OCI-LY1 (cell line): ENCODE data around the gene TMCO2.

Experiments
- H2AFZ ChIP-seq: fragments of 200-600 bp; sonication (generic), shearing (Covaris generic); 2 replicates; pipeline ENCODE4 v1.6.0; 2014; ENCODE audit warnings: antibody characterized with exemption, mild to moderate bottlenecking, low read length
- H3F3A ChIP-seq: fragments of 200-600 bp; sonication (generic), shearing (Covaris generic); 2 replicates; pipeline ENCODE4 v1.6.0; 2014; ENCODE audit warnings: mild to moderate bottlenecking, antibody characterized with exemption, low read length, moderate library complexity; ENCODE audit not compliant: insufficient read depth
- H3K27ac ChIP-seq: fragments of 200-600 bp; sonication (generic); 2 replicates; pipeline ENCODE4 v1.5.1; 2014; ENCODE audit warnings: low read length, mixed run types, mild to moderate bottlenecking, low read depth; ENCODE audit not compliant: poor library complexity, severe bottlenecking
- H3K27me3 ChIP-seq: fragments of 200-600 bp; sonication (generic); 2 replicates; pipeline ENCODE4 v1.6.0; 2014; ENCODE audit warnings: antibody characterized with exemption, mild to moderate bottlenecking, low read length, moderate library complexity; ENCODE audit not compliant: insufficient read depth
- H3K36me3 ChIP-seq: fragments of 200-600 bp; sonication (generic); 2 replicates; pipeline ENCODE4 v1.6.1; 2014; ENCODE audit warnings: mild to moderate bottlenecking, antibody characterized with exemption, low read length, moderate library complexity, mixed read lengths; ENCODE audit not compliant: insufficient read depth
- H3K4me1 ChIP-seq: fragments of 200-600 bp; sonication (generic); 2 replicates; pipeline ENCODE4 v1.5.1; 2014; ENCODE audit warnings: mild to moderate bottlenecking, low read length, moderate library complexity; ENCODE audit not compliant: insufficient read depth, severe bottlenecking
- H3K4me2 ChIP-seq: fragments of 200-600 bp; sonication (generic), shearing (Covaris generic); 2 replicates; pipeline ENCODE4 v1.6.1; 2014; ENCODE audit warnings: low read length
- H3K4me3 ChIP-seq: fragments of 200-600 bp; sonication (generic); 2 replicates; pipeline ENCODE4 v1.5.1; 2014; ENCODE audit warnings: low read length, low read depth, mild to moderate bottlenecking, mixed read lengths; ENCODE audit not compliant: poor library complexity, severe bottlenecking
- H3K79me2 ChIP-seq: fragments of 200-600 bp; shearing (Covaris generic); 2 replicates; pipeline ENCODE4 v1.6.1; 2016; ENCODE audit warnings: mixed run types, low read length, mixed read lengths; ENCODE audit not compliant: insufficient read depth
- H3K9ac ChIP-seq: fragments of 200-600 bp; sonication (generic), shearing (Covaris generic); 2 replicates; pipeline ENCODE4 v1.6.1; 2014; ENCODE audit warnings: mild to moderate bottlenecking, low read length, mixed read lengths
- H3K9me2 ChIP-seq: fragments of 200-600 bp; sonication (generic), shearing (Covaris generic); 2 replicates; pipeline ENCODE4 v1.6.1; 2014; ENCODE audit warnings: low read depth, mild to moderate bottlenecking, low read length, mixed read lengths
- H3K9me3 ChIP-seq: fragments of 200-600 bp; shearing (Covaris generic); 2 replicates; pipeline ENCODE4 v1.6.1; 2014; ENCODE audit warnings: low read length, mixed read lengths
- H4K20me1 ChIP-seq: fragments of 200-600 bp; sonication (generic), shearing (Covaris generic); 2 replicates; pipeline ENCODE4 v1.6.0; 2016; ENCODE audit warnings: mild to moderate bottlenecking, low read length; ENCODE audit not compliant: insufficient read depth
- CTCF ChIP-seq: fragments of 200-600 bp; sonication (generic), shearing (Covaris generic); IDR thresholded peaks from 2 replicates; pipeline ENCODE4 v1.5.1; 2017; ENCODE audit warnings: mild to moderate bottlenecking, antibody characterized with exemption, low read length, moderate library complexity, mixed read lengths
- EZH2 ChIP-seq: fragments of 200-600 bp; sonication (generic), shearing (Covaris generic); IDR thresholded peaks from 2 replicates; pipeline ENCODE4 v1.8.0; 2017; ENCODE audit warnings: borderline replicate concordance, mixed run types, mild to moderate bottlenecking, antibody characterized with exemption, low read length, moderate library complexity, mixed read lengths

TMCO2 gene

DNA sequence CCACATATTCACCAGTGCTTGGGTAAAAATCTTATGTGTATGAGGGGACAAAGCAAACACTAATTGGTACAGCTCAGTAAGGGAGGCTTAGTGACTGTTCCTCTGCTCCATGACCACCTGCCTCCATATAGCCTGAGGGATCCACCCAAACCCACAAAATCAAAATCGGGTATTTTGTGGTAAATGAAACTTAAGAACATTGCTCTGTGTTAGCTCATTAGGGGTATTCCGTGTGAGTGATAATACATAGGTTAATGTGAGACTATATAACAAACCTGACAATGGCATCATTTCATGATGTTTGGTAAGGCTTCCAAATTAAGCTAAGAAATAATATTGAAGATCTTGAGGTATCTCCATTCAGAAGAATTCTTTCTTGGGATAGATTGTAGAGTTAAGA, 43.6 kb downstream of the TMCO2 start:
- Histone ChIP-seq H3K79me2 (no peaks in the 10 kb centered on the region), H3K4me3 (no peak overlapping the region), H3K4me2 (no peak overlapping the region), H3K9me3 (no peaks in the 10 kb centered on the region), H3K9ac (no peak overlapping the region), H4K20me1 (no peaks in the 10 kb centered on the region), H3K27me3 (no peaks in the 10 kb centered on the region), H3K4me1 (no peaks in the 10 kb centered on the region), H3K9me2 (no peaks in the 10 kb centered on the region), H3K27ac (no peak overlapping the region), H3F3A (no peaks in the 10 kb centered on the region), H3K36me3 (peaks cover 64% of the 10 kb centered on the region), H2AFZ (no peak overlapping the region)
- TF ChIP-seq CTCF (no peak), EZH2 (no peak)

GRCh38 chr1:40299366-40300248, 51.9 kb downstream of the TMCO2 start:
- Histone ChIP-seq H3K9me3 (no peaks in the 10 kb centered on the region), H3K36me3 (no peaks in the 10 kb centered on the region), H3K9me2 (no peaks in the 10 kb centered on the region), H3K4me3 (no peak overlapping the region), H3K4me2 (no peak overlapping the region), H3K9ac (no peak overlapping the region), H3K4me1 (no peaks in the 10 kb centered on the region), H4K20me1 (no peaks in the 10 kb centered on the region), H3F3A (no peaks in the 10 kb centered on the region), H3K27me3 (no peaks in the 10 kb centered on the region), H3K79me2 (no peaks in the 10 kb centered on the region), H2AFZ (no peak overlapping the region), H3K27ac (no peak overlapping the region)
- TF ChIP-seq EZH2 = no peak
- no peak for TF ChIP-seq CTCF

DNA sequence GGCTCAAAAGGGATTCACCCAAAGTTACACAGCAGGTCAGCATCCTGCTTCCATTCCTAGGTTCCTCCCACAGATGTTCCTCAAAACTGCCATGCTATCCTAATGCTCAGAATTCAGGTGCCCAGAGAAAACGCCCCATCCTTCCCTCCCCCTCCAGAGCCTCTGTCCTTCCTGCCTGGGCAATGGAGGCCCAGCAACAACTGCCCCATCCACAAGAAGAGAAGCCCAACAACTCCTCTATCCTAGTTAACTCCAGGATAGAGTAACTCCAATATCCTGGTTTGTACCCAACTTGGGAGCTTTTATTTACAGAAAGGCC, 52.5 kb downstream of the TMCO2 start:
- no peak overlapping the region for H3K27ac ChIP-seq
- no peaks in the 10 kb centered on the region for H3K9me3 ChIP-seq
- no peaks in the 10 kb centered on the region for H3K27me3 ChIP-seq
- H3K4me3 ChIP-seq = no peak overlapping the region
- no peak overlapping the region for H2AFZ ChIP-seq
- H3K9ac ChIP-seq = no peak overlapping the region
- no peaks in the 10 kb centered on the region for H3K9me2 ChIP-seq
- TF ChIP-seq EZH2 = no peak
- TF ChIP-seq CTCF = no peak
- no peak overlapping the region for H3K4me2 ChIP-seq
- no peaks in the 10 kb centered on the region for H3K4me1 ChIP-seq
- H4K20me1 ChIP-seq = no peaks in the 10 kb centered on the region
- H3F3A ChIP-seq = no peaks in the 10 kb centered on the region
- H3K36me3 ChIP-seq = no peaks in the 10 kb centered on the region
- no peaks in the 10 kb centered on the region for H3K79me2 ChIP-seq
